Measurements from ENCODE around the gene TSGA10IP.
A peak's percentile ranks its signal among the peaks of the same experiment; 100 is the strongest.

TSGA10IP gene

DNA sequence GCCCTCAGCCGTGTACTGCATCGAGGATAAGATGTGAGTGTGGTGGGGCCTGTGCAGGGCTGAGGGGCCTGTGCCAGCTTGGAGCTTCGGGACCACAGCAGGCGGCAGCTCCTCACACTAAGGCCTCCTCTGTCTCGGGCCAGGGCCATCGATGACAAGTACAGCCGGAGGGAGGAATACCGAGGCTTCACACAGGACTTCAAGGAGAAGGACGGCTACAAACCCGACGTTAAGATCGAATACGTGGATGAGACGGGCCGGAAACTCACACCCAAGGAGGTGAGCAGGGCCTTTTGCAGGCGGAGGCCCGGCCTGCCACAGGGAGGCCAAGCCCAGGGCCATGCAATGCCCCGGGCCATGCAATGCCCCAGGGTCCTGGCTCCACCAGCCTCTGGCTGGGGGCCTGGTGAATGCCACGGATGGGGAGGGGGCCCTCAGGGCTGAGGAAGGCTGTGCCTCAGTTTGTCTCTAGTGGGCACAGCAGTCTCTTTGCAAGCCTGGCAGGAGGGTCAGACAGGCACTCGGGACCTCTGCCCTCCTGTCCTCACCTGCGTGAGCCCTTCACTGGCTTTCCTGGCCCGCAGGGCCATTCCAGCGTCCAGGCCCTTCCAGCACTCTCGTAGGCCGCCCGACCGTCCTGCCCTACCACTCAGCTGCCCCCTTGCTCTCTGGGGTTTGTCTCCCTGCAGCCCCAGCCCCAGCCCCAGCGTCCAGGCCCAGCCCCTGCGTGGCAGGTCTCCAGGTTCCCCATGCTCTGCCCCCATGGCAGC lies 32.5 kb downstream of the TSGA10IP start:
- no peak for DNase-seq

DNA sequence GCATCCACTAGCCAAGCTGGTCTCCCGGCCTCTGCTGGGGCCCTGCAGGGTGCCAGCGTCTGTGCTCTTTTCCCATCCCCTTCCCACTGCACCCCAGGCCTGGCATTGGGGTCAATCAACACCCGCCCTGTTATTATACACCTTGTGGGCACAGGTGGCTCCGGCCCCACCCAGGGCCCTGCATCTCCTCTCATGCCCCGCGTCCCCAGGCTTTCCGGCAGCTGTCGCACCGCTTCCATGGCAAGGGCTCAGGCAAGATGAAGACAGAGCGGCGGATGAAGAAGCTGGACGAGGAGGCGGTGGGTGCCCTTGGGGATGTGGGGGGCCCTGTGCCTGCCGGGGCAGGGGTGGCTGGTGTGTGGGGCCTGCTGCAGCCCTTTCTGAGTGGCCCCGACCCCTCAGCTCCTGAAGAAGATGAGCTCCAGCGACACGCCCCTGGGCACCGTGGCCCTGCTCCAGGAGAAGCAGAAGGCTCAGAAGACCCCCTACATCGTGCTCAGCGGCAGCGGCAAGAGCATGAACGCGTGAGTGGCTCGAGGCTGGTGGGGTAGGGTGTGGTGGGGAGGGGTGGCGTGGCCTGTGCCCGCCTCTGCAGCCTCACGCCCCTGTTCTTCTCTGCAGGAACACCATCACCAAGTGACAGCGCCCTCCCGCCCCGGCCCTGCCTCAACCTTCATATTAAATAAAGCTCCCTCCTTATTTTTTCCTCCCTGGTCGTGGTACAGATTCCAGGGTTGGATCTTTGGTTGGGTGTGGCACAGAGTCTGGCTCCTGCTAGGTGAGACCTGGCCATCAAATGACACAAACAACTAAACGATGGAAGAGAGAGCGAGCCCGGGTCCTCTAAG lies 33.3 kb downstream of the TSGA10IP start:
- DNase-seq, result no peak

DNA sequence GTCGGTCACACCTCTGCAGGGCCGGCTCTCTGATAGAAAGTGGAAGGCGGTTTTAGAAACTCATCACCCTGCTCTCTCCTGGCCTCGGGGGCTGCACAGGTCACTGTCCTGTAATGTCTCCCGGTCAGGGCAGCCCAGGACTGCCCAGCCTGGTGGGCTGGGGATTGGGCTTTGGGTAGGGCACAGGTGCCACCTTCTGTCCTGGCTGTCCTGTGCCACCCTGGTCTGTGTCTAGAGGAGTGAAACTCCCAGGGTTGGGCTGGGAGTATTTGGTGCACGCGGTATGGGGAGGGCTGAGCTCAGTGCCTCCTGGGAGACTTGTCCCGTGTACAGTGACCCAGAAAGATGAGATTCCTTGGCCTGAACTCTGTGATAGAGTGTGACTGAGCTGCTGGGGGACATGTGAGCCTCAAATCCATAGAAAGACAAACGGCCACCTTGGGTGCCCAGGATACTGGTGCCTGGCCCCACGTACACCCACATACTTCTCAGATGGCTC lies 34.0 kb downstream of the TSGA10IP start:
- DNase-seq, result no peak

DNA sequence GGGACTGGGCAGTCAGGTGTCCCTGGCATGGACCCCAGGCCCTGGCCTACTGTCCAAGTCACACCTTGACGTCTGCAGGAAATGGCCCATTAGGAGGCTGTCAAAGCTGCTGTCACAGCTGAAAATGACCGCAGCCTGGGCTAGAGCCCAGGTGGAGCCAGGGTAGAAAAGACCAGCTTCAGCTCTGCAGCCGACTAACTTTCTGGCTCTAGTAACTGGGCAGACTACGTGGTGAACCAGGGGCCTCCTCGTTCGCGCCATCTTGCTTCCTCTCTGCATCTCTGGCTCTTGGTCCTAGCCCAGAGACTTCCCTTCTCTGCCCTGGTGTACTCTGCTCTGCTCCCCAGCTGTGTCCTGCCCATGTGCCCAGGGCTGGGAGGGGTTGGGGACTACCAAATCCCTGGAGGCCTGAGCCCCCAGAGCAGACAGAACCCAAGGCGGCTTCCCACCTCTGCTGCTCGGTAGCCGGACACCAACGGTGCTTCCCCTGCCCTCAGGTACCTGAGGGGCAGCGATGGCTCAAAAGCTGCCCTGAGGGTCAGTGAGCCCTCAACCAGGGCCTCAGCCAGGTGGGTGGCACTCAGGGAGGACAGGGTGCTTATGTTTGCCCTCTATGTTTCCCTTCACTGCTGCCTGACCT lies 35.9 kb downstream of the TSGA10IP start:
- DNase-seq, result no peak

DNA sequence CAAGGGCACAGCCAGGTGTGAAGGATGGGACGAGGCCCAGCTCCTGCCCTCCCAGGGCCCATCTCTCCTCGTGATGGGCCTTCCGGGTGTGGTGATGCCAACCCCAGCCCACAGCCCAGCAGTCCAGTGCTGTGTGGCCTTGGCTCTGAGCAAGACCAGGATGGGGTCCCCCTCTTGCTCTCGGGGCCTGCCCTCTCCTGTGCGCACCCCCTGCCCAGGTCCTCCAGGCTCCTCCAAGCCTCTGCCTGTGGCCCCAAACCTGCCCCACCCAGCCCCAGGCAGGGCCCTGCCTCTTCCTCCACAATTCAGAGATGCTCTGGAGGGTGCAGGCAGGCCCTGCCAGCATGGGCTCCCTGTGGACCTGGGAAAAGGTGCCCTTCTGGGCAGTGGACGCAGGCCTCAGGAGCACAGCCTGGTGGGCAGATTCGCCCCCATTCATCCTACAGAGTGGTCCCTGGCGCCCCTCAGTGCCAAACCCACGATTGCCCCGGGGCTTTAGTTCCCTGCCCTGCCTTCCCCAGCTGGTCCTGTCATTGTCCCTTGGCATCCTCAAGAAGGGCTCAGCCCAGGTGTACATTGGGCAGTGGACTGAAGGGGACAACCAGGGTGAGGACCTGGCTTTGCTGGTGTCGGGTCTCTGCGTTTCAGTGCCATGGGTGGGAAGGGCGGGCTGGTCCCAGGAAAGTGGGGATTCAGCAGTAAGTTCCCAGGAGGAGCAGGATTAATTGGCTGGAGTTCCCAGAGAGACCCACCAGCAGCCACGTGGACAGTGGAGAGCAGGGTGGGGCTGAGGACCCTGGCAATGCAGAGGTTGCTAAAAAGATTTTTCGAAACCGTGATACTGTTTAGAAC lies 36.9 kb downstream of the TSGA10IP start:
- no peak for DNase-seq

DNA sequence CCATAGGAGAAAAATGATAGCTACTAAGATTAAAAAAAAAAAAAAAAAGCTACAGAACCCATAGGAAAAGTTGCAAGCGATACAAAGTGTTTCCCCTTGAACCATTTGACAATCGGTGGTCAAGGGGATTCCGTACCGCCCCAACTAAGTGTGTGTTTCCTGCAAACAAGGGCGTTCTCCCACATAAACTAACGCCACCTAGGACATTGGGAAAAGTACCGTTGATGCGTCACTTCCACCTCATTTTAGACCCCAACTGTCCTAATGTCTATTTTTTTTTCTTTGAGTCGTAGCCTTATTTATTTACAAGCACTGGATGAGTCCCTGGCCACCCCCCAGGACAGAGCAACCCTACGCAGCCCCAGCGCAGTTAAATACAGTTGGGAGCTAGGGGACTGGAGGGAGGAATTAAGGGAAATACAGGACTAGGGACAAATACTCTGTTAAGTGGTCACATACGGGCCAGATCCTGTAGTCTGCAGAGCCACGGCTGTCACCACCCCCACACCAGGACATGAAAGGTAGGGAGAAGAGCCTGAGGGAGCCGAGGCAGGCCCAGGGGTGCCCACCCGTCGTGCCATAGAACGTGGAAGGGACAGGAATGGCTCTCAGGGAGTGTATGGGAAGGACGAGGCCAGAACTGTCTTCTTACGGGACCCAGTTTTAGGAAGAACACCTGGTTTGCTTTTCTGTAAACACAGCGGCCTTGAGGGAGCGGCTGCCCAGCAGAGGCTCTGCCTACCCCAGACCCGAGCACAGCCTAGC lies 37.7 kb downstream of the TSGA10IP start:
- DNase-seq, result no peak

DNA sequence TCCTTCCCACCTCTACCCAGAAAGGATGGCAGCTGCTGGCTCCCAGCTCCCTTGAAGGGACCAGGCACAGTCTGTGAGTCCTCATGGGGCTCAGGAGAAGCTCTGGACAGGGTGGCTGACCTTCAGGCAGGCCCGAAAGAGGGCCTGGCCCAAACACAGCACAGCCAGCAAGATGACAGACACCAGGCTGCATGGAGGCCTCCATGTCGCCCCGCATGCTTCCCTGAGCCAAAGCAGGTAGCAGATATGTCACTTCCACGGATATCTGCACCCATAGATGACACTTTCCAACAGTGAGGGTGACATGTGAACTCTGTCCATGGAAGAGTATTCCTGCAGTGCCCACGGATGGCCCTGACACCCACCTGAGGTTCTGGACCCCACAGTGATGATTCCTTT lies 38.3 kb downstream of the TSGA10IP start:
- no peak for DNase-seq

DNA sequence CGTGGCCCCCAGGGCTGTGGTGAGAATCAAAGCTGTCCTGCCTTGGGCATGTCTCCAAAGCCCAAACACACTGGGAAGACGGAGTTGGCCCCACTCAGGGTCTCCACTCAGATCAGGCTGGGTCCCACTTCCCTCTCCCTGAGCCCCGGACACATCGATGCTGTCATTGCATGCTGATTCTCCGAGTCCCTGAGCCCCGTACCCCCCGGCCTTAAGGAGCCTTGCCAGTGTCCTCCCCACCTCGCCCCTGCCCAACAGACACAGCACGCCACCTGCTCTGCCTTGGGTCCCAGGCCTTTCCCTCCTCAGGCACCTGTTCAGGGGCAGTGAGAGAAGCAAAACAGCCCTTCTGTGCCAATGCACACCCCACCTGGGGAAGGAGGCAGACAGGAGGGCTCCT lies 42.1 kb downstream of the TSGA10IP start:
- no peak for DNase-seq

DNA sequence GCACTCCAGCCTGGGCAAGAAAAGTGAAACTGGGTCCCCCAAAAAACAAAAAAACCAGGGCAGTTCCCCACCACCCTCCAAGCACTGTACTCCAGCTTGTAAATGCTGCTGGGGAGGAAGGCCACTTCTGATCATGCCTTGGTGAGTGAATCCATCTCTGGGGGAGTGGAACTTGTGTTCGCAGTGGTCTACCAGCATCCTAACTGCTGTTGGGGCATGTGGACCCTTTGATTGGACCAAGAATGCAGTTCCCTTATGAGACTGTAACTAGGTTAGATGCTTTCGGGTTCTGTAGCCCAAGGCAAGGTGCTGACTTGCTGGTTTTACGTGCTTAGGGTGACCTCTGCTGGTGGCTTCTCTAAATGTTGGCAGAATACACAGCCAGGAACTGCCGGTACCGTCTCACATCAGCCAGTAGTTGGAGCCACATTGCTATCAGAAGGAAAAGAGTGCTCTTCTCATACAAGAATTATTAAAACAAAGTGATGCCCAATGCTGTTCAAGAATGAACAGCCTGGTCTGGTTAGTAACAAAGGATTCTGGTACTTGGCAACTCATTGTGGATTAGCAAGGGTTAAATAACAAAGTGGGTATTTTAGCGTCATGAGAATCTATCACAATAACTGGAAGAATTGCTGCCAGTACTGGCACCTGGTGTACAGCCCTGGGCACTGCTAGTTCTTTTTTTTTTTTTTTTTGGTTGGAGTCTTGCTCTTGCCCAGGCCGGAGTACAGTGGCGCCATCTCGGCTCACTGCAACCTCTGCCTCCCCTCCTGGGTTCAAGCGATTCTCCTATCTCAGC lies 43.7 kb downstream of the TSGA10IP start:
- peak; percentile 86 for DNase-seq

DNA sequence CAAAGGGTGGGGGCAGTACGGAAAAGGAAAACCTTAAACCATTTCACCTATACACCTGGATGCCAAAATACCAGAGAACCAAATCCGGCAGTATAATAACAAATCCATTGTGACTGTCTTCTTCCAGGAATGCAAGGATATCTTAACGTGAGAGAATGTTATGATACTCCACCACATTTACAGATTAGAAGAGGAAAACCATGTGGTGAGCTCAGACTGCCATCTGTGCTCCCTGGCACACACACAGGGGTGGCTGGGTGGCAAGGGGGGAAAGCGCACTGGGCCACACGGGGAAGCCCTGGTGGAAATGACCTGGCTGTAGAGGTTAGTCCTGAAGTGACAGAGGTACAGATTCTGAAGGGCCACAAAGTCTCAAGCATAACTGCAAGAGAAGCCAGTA lies 46.8 kb downstream of the TSGA10IP start:
- no peak for DNase-seq

DNA sequence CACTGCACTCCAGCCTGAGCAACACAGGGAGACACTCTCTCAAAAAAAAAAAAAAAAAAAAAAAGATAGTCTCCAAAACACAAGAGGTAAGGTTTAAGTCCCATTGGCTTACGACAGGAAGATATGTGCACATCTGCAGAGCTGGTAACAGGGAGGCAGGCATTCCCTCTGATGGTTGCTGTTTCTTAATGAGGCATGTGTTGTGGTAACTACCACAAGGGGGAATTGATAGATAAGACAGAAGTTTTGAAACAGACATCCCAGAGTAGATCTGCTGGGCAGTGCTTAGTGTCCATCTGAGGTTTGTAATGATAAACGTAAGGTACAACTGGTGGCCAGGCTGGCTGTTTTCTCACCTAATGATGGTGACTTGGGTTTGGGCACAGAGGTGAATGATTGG lies 52.0 kb downstream of the TSGA10IP start:
- no peak for DNase-seq

DNA sequence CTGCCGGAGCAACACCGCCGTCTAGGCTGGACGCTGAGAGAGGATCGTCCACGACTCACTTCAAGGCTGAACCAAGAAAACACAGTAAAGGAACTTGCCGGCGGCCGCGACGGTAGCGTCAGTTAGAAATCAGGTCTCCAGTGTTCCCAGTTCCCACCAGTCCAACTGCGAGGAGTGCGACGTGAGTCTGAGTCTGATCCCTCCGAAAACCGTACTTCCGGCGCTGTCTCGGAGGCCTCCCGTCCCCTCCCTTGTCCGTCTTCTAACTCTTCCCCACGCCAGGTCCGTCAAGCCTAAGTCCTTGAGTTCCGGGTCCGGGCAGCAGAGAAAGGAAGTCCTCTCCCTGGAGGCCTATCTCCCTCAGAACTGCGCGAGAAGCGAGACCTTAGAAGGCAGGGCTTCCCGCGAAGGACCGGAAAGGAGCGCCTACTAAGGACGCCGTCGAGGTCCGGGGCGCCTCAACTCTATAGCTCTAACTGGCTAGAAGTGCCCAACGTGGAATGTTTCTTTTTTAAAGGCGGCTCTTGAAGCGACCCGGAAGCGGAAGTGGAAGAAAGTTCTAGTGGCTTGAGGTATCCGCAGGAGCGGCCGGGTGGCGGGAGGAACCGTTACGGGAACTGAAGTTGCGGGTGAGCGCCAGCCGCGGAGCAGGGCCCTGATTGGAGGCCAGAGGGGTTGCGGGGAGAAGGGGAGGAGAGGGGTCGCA lies 56.8 kb downstream of the TSGA10IP start, which contains the start of the genes BANF1 and EIF1AD:
Gene BANF1, plus strand, starts transcription at position 562 of the 706 bp plus-strand sequence. CDS start 748 bp downstream, outside the sequence.
Gene EIF1AD, minus strand, starts transcription at position 216 of the 706 bp plus-strand sequence. CDS start 1,768 bp downstream, outside the sequence.
- DNase-seq, result peak; percentile 95

DNA sequence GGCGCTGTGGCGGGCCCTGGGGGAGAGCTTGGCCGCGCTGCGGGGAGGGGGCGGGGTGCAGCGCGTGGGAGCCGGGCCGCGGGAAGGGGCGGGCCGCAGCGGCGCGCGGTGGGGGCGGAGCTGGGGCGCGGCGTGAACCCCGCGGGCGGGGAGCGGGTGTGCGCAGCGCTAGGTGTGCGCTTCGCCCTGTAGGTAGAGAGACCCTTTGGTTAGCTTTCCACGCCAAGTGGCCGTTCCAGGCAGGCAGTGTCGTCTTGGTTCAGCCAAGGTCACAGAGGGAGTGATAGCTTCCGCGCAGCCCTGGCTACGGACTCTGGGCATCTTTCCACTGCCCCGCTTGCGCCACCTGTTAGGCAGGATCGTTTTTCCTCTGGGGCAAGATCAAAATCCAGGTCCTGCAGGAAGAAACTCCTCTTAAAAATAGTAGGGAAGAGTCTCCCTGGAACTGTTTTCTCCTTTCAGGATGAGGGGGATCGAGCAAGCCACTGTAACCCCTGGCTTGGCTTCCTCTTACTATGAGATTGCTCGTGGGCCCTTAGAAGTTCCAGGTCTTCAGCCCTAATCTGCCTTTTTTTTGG lies 57.5 kb downstream of the TSGA10IP start:
- peak; percentile 61 for DNase-seq

DNA sequence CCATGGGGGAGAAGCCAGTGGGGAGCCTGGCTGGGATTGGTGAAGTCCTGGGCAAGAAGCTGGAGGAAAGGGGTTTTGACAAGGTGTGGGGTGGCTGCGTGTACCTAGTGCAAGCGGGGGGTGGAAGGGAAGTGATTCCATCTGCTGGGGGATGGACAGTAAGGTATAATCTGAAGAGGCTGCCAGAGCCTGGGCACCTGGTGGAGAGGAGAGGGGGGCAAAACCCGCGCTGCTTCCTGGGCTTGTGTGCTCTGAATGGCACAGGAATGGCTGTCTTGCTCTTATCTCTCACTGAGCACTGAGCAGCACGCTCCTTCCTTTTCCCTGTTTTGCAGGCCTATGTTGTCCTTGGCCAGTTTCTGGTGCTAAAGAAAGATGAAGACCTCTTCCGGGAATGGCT lies 58.0 kb downstream of the TSGA10IP start:
- no peak for DNase-seq

DNA sequence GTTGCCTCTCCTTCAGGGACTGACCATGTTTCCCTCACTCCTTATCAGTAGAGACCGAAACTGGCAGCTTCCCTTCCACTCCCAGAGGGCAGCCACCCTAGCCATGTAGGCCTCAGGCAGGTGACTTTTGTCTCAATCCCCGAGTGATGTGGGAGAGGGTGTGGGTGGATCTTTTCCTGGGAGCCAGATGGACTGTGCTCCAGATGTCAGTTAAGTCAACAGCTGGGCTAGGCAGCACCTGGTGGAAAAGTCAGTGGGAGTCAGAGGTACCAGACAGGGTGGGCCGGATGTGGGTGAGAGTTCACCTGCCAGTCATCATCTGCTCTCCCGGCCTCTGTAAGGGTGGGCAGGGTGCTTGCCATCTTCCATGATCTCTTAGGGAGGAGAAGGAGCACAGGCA lies 58.9 kb downstream of the TSGA10IP start:
- DNase-seq, result no peak

DNA sequence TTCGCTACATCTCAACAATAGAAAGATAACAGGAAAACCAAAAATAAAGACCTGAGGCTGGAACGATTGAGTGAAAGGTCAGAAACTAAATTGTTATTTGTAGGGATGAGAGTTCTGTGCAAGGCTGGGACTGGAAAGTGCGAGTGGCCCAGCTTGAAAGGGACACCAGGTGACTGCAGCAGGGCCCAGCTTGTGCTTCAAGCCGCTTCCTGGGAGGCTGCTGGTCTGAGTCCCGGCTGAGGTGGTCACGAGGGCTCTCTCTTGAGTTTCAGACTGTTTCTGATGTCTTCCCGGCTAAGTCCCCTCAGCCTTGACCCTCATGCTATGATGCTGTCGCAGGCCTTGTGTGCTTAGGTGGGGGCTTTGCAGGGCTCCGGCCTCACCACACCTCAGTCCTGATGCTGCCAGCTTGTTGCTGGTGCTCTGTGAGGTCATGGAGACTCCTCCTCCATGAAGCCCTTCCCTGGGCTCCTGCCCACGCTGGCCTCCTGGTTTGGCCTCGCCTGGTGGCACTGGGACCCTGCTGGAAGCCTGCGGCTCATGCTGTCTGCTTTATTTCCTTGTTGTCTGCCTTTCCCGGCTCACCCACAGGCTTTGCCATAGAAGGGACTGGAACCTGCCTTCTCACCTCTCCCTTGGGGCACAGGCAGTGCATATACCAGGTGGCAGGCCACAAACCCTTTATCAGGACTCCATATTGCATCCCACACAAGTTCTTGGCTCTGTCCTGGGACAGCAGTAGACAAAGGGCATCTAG lies 61.0 kb downstream of the TSGA10IP start:
- DNase-seq, result no peak

DNA sequence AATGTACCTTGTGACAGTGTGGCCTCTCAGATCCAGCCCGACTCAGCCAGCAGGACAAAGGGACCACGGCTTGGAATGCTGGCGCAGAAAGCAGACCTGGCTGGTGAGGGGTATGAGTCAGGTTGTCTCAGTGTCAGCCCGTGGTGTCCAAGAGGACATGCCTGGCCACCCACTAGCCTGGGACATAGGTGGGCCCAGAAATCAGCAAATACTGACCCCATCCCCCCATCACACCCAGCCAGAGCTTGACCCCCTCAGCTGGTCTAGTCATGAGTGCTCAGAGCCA lies 61.6 kb downstream of the TSGA10IP start:
- no peak for DNase-seq

DNA sequence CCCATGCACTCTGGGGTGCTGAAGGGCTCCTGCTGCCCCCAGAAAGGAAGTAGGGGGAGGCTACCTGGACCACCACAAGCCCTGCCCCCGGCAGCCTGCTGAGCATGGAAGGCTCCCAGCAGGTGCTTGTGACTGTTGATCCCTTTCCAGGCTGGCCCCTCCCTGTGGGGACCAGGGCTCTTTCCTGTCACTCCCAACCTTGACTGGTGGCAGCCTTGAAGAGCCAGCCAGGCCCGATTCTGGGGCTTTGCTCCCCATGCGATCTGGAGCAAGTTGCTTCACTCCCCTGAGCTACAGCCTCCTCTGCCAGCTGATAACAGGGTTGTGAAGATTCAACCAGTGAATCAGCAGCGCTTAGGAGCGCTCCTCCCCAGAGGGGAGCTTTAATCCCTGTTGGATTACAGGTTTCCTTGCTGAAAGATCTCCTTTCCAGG lies 61.9 kb downstream of the TSGA10IP start:
- no peak for DNase-seq

DNA sequence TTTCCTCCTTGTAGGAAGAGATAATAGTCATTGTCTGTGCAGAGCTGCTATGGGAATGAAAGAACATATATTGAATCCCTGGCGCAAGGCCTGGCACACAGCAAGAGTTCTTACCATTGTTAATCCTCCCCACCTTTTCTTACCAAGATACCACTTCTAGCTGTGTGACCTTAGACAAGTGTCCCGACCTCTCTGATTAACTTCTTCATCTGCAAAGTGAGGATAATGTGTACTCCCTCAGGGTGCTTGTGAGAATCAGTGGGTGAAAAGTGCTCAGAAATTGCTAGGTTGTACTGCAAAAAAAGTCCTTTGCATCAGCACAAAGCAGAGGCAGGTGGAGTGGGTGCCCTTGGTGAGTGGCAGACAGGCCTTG lies 62.8 kb downstream of the TSGA10IP start:
- DNase-seq, result no peak

Measured in NCI-H2029 (cell line).